SU-DHL-6 (cell line): ENCODE data around the gene PLK1.

ENCODE experiments used
- H2AFZ ChIP-seq: fragments of 200-600 bp; sonication (generic); 2 replicates; pipeline ENCODE4 v1.6.1; 2014; ENCODE audit warnings: low read depth, mild to moderate bottlenecking, moderate library complexity, mixed read lengths, antibody characterized with exemption, low read length; ENCODE audit not compliant: severe bottlenecking
- H3F3A ChIP-seq: fragments of 200-600 bp; shearing (Covaris generic); 2 replicates; pipeline ENCODE4 v1.6.0; 2016; ENCODE audit warnings: antibody characterized with exemption, mild to moderate bottlenecking; ENCODE audit not compliant: insufficient read depth
- H3K27ac ChIP-seq: fragments of 200-600 bp; sonication (generic); 2 replicates; pipeline ENCODE4 v1.5.1; 2016; ENCODE audit warnings: low read depth, mild to moderate bottlenecking, low read length, moderate library complexity, mixed read lengths
- H3K27me3 ChIP-seq: fragments of 200-600 bp; sonication (generic), shearing (Covaris generic); 2 replicates; pipeline ENCODE4 v1.6.0; 2014; ENCODE audit warnings: mild to moderate bottlenecking, low read length
- H3K36me3 ChIP-seq: fragments of 200-600 bp; sonication (generic); 2 replicates; pipeline ENCODE4 v1.6.1; 2014; ENCODE audit warnings: mild to moderate bottlenecking, low read length, mixed read lengths
- H3K4me2 ChIP-seq: fragments of 300-600, 200-600 bp; shearing (Covaris generic), sonication (generic); 2 replicates; pipeline ENCODE4 v1.6.0; 2014; ENCODE audit warnings: low read length, low read depth, mild to moderate bottlenecking; ENCODE audit not compliant: poor library complexity, severe bottlenecking
- H3K4me3 ChIP-seq: fragments of 200-600 bp; sonication (generic); 2 replicates; pipeline ENCODE4 v1.5.1; 2014; ENCODE audit warnings: antibody characterized with exemption, low read length, mild to moderate bottlenecking, mixed read lengths; ENCODE audit not compliant: insufficient read depth, poor library complexity, severe bottlenecking
- H3K79me2 ChIP-seq: fragments of 200-600 bp; sonication (generic); 2 replicates; pipeline ENCODE4 v1.6.1; 2014; ENCODE audit warnings: mild to moderate bottlenecking, low read length, moderate library complexity; ENCODE audit not compliant: insufficient read depth
- H3K9ac ChIP-seq: fragments of 200-600 bp; sonication (generic); 2 replicates; pipeline ENCODE4 v1.7.0; 2014; ENCODE audit warnings: mild to moderate bottlenecking, low read length
- H3K9me2 ChIP-seq: fragments of 200-600 bp; sonication (generic); replicated peaks from 2 replicates; pipeline ENCODE4 v1.6.1; 2014; ENCODE audit warnings: low read length; ENCODE audit not compliant: insufficient read depth
- H3K9me3 ChIP-seq: fragments of 200-600 bp; sonication (generic); 2 replicates; pipeline ENCODE4 v1.6.1; 2014; ENCODE audit warnings: low read length, mixed read lengths; ENCODE audit not compliant: insufficient read depth
- H4K20me1 ChIP-seq: fragments of 200-600 bp; sonication (generic); 2 replicates; pipeline ENCODE4 v1.6.1; 2014; ENCODE audit warnings: low read depth, mild to moderate bottlenecking, antibody characterized with exemption, low read length, moderate library complexity, mixed read lengths
- EZH2phosphoT487 ChIP-seq: fragments of 200-600 bp; sonication (generic), shearing (Covaris generic); conservative IDR thresholded peaks from 2 replicates; pipeline ENCODE4 v1.6.1; 2018; ENCODE audit warnings: mild to moderate bottlenecking, antibody characterized with exemption, low read length, moderate library complexity, mixed read lengths
- TF ChIP-seq, protein P1 (sequence below): fragments of 200-600 bp; sonication (generic); IDR thresholded peaks from one replicate; pipeline ENCODE4 v1.5.1; 2017; ENCODE audit warnings: antibody characterized with exemption, mild to moderate bottlenecking, low read length, moderate library complexity; ENCODE audit not compliant: insufficient read depth, poor library complexity, severe bottlenecking

PLK1 gene

DNA sequence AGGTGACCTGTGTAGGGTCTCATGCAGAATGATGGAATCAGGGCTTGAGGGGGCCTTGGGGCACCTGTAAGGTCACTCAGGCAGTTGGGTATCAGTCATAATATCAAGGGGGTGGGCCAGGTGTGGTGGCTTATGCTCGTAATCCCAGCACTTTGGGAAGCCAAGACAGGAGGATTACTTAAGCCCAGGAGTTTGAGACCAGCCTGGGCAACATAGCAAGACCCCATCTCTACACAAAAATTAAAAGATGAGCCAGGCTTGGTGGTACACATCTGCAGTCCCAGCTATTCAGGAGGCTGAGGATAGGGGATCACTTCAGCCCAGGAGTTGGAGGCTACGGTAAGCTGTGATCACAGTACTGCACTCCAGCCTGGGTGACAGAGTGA is 26.8 kb downstream of the PLK1 start:
- Histone ChIP-seq H3K36me3 (no peaks in the 10 kb centered on the region), H2AFZ (no peak overlapping the region), H3F3A (no peaks in the 10 kb centered on the region), H3K79me2 (no peaks in the 10 kb centered on the region), H3K27ac (no peak overlapping the region), H3K4me2 (no peak overlapping the region), H3K27me3 (no peaks in the 10 kb centered on the region), H4K20me1 (no peaks in the 10 kb centered on the region), H3K9me3 (no peaks in the 10 kb centered on the region; the same call in 1 of the 2 replicates), H3K4me3 (no peak overlapping the region), H3K9me2 (no peaks in the 10 kb centered on the region), H3K9ac (no peak overlapping the region)
- TF ChIP-seq EZH2phosphoT487, result no peak
- TF ChIP-seq, protein P1, sequence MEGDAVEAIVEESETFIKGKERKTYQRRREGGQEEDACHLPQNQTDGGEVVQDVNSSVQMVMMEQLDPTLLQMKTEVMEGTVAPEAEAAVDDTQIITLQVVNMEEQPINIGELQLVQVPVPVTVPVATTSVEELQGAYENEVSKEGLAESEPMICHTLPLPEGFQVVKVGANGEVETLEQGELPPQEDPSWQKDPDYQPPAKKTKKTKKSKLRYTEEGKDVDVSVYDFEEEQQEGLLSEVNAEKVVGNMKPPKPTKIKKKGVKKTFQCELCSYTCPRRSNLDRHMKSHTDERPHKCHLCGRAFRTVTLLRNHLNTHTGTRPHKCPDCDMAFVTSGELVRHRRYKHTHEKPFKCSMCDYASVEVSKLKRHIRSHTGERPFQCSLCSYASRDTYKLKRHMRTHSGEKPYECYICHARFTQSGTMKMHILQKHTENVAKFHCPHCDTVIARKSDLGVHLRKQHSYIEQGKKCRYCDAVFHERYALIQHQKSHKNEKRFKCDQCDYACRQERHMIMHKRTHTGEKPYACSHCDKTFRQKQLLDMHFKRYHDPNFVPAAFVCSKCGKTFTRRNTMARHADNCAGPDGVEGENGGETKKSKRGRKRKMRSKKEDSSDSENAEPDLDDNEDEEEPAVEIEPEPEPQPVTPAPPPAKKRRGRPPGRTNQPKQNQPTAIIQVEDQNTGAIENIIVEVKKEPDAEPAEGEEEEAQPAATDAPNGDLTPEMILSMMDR, result no peak

DNA sequence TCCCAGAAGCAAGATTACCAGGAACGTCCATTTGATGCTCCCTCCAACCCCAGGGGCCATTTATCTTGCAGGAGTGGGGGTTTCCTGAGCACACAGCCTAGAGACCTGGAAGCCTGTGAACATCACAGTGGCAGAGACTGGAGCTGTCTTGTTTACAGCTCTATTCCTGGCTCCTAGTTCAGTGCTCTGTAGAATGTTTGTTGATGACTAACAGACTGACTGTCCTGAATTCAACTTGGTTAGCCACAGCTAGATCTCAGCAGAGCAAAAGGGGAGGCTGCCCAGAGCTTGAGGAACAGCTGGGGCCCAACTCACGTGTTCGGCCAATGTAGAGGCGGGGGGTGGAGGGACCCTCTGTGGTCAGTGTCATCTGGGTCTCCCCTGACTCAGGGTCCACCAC is 27.8 kb downstream of the PLK1 start:
- H3K79me2 ChIP-seq, result no peaks in the 10 kb centered on the region
- H3K27ac ChIP-seq, result no peak overlapping the region
- H3K4me3 ChIP-seq, result no peak overlapping the region
- no peak overlapping the region for H3K4me2 ChIP-seq
- no peak overlapping the region for H2AFZ ChIP-seq
- no peaks in the 10 kb centered on the region; the same call in 1 of the 2 replicates for H3K9me3 ChIP-seq
- H3K36me3 ChIP-seq, result no peaks in the 10 kb centered on the region
- H4K20me1 ChIP-seq, result no peaks in the 10 kb centered on the region
- H3K9me2 ChIP-seq, result no peaks in the 10 kb centered on the region
- no peaks in the 10 kb centered on the region for H3F3A ChIP-seq
- TF ChIP-seq, protein P1, result no peak
- no peak for TF ChIP-seq EZH2phosphoT487
- H3K27me3 ChIP-seq, result no peaks in the 10 kb centered on the region
- no peak overlapping the region for H3K9ac ChIP-seq

DNA sequence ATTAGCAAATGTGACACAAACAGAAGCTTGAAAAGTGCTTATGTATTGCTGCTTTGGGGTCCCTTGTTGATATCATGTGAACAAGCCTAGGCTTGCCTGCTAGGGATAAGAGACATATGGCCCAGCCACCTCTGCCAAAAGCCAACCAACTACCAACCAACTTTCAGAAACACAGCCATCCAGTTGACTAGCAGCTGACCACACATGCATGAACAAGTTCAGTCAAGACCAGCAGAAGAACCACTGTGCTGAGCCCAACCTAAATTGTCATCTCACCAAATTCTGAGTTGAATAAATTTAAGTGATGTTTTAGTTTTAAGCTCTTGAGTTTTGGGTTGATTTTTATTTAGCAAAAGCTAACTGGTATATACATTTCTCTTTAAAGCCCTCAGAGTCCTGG is 30.8 kb downstream of the PLK1 start:
- no peak overlapping the region for H3K27ac ChIP-seq
- no peaks in the 10 kb centered on the region for H3F3A ChIP-seq
- no peak overlapping the region for H3K9ac ChIP-seq
- H3K9me3 ChIP-seq, result no peaks in the 10 kb centered on the region; the same call in 1 of the 2 replicates
- TF ChIP-seq EZH2phosphoT487, result no peak
- TF ChIP-seq, protein P1, result no peak
- H3K4me3 ChIP-seq, result no peak overlapping the region
- H3K27me3 ChIP-seq, result no peaks in the 10 kb centered on the region
- no peaks in the 10 kb centered on the region for H3K36me3 ChIP-seq
- H2AFZ ChIP-seq, result no peak overlapping the region
- H3K9me2 ChIP-seq, result no peaks in the 10 kb centered on the region
- H3K79me2 ChIP-seq, result no peaks in the 10 kb centered on the region
- no peaks in the 10 kb centered on the region for H4K20me1 ChIP-seq
- H3K4me2 ChIP-seq, result no peak overlapping the region
